A549 (cell line): Measurements from ENCODE around the gene PLA2G4A. TPM values are rescaled to one million over a fixed set of nuclear protein-coding genes. Genes with fewer than 3 reads are reported as not detected.

Experiments
- ATAC-seq, 2 experiments: fragments of 200-7000 bp in 1 of 2; fragments of >200 bp in 1 of 2; cut with Nextera tagmentation in 1 of 2; cut with Tn5 transposase in 1 of 2; 3 replicates each; pipeline versions ENCODE4 v1.8.0 to v1.9.1; 2018 to 2020; ENCODE audit warnings: mild to moderate bottlenecking in 1 of 2, moderate library complexity in 1 of 2
- CTCF ChIA-PET: fragments of 300-600 bp; sonication (Branson Sonifier 250); formaldehyde crosslinking; extraction: SDS; loops from one replicate; lab custom pipeline; 2021; ENCODE audit warnings: antibody characterized with exemption, inconsistent platforms; lab: Yijun Ruan, JAX
- POLR2A ChIA-PET: fragments of 350-600 bp; formaldehyde crosslinking; extraction: SDS; loops from one replicate; lab custom pipeline; 2021; ENCODE audit warnings: antibody characterized with exemption, inconsistent platforms; lab: Yijun Ruan, JAX
- DNase-seq, 2 experiments: peaks; one replicate each; pipeline versions ENCODE4 v3.0.0 to v3.0.0-alpha.2; 2011 to 2016; ENCODE audit warnings: low read depth in 1 of 2, low spot score in 1 of 2
- FAIRE-seq: peaks from 2 replicates; lab custom pipeline; 2011; peaks lifted over from hg19 to GRCh38; lab: Jason Lieb, UNC
- H3K27ac ChIP-seq, 2 experiments: fragments of >200 bp; sonication (Bioruptor Twin); formaldehyde crosslinking; 3 replicates each; pipeline ENCODE4 v1.5.1; 2016 to 2017
- H3K4me1 ChIP-seq: fragments of >200 bp; sonication (Bioruptor Twin); formaldehyde crosslinking; 3 replicates; pipeline ENCODE4 v1.6.1; 2016
- H3K4me2 ChIP-seq: fragments of >200 bp; sonication (Bioruptor Twin); formaldehyde crosslinking; 3 replicates; pipeline ENCODE4 v1.6.1; 2016
- H3K4me3 ChIP-seq: fragments of >200 bp; sonication (Bioruptor Twin); formaldehyde crosslinking; 3 replicates; pipeline ENCODE4 v1.5.1; 2016
- H3K9me3 ChIP-seq: fragments of >200 bp; sonication (Bioruptor Twin); formaldehyde crosslinking; 3 replicates; pipeline ENCODE4 v1.6.1; 2016
- ATOH8 ChIP-seq: fragments of 250-450 bp; sonication (Bioruptor Pico); IDR thresholded peaks from 2 replicates; pipeline ENCODE4 v1.5.0; 2020; ENCODE audit warnings: low read depth, mild to moderate bottlenecking, moderate library complexity
- BCL3 ChIP-seq: fragments of >200 bp; sonication (Bioruptor Twin); formaldehyde crosslinking; IDR thresholded peaks from 3 replicates; pipeline ENCODE4 v1.6.1; 2016
- BHLHE40 ChIP-seq: IDR thresholded peaks from 2 replicates; pipeline ENCODE4 v1.6.1; 2012; ENCODE audit warnings: low read depth, low read length, inconsistent platforms
- CBX2 ChIP-seq: fragments of 200-600 bp; sonication (generic); IDR thresholded peaks from 2 replicates; pipeline ENCODE4 v1.6.1; 2016; ENCODE audit warnings: low read depth, mild to moderate bottlenecking, borderline replicate concordance
- CBX8 ChIP-seq: fragments of 200-600 bp; sonication (generic); IDR thresholded peaks from 2 replicates; pipeline ENCODE4 v1.6.1; 2016
- CEBPB ChIP-seq, 2 experiments: fragments of >200 bp in 1 of 2; sonication (Bioruptor Twin) in 1 of 2; formaldehyde crosslinking in 1 of 2; IDR thresholded peaks; 2 replicates each; pipeline ENCODE4 v1.6.1; 2012 to 2016
- CHD4 ChIP-seq: fragments of 200-600 bp; sonication (generic); IDR thresholded peaks from 2 replicates; pipeline ENCODE4 v1.6.1; 2016; ENCODE audit warnings: antibody characterized with exemption, mild to moderate bottlenecking, borderline replicate concordance
- EHF ChIP-seq: fragments of 250-450 bp; sonication (Bioruptor Pico); IDR thresholded peaks from 2 replicates; pipeline ENCODE4 v1.5.0; 2020; ENCODE audit warnings: mild to moderate bottlenecking
- EHMT2 ChIP-seq: fragments of 200-600 bp; sonication (generic); IDR thresholded peaks from 2 replicates; pipeline ENCODE4 v1.6.1; 2016; ENCODE audit warnings: antibody characterized with exemption, low read depth, mild to moderate bottlenecking, moderate library complexity
- ESRRA ChIP-seq: fragments of 150-350 bp; IDR thresholded peaks from 2 replicates; pipeline ENCODE4 v1.6.1; 2014; ENCODE audit warnings: mild to moderate bottlenecking, low read length, borderline replicate concordance
- FOSL2 ChIP-seq, 2 experiments: fragments of 450-650 bp in 1 of 2; fragments of >200 bp in 1 of 2; sonication (Bioruptor Twin) in 1 of 2; formaldehyde crosslinking; IDR thresholded peaks; 2 replicates each; pipeline versions ENCODE4 v1.5.0 to v1.6.1; 2016 to 2020; ENCODE audit warnings: mild to moderate bottlenecking in 1 of 2, moderate library complexity in 1 of 2
- FOXS1 ChIP-seq: fragments of 250-450 bp; sonication (Bioruptor Pico); IDR thresholded peaks from 2 replicates; pipeline ENCODE4 v1.5.0; 2020; ENCODE audit warnings: mild to moderate bottlenecking, moderate library complexity
- GATA3 ChIP-seq: IDR thresholded peaks from 2 replicates; pipeline ENCODE4 v1.6.1; 2012; ENCODE audit warnings: borderline replicate concordance
- JUNB ChIP-seq: fragments of >200 bp; sonication (Bioruptor Twin); formaldehyde crosslinking; IDR thresholded peaks from 2 replicates; pipeline ENCODE4 v1.6.1; 2016
- KDM1A ChIP-seq: fragments of 200-600 bp; sonication (generic); IDR thresholded peaks from 2 replicates; pipeline ENCODE4 v1.6.1; 2016; ENCODE audit warnings: low read depth, mild to moderate bottlenecking
- KDM5A ChIP-seq: fragments of 200-600 bp; sonication (generic); IDR thresholded peaks from 2 replicates; pipeline ENCODE4 v1.6.1; 2016; ENCODE audit warnings: antibody characterized with exemption, mild to moderate bottlenecking
- RAD21 ChIP-seq, 2 experiments: fragments of >200 bp in 1 of 2; sonication (Bioruptor Twin) in 1 of 2; formaldehyde crosslinking in 1 of 2; IDR thresholded peaks in 1 of 2; conservative IDR thresholded peaks in 1 of 2; 2 replicates in 1 of 2; 3 replicates in 1 of 2; pipeline ENCODE4 v1.6.1; 2012 to 2018; ENCODE audit warnings: inconsistent platforms in 1 of 2
- RNF2 ChIP-seq: fragments of 200-600 bp; sonication (generic); IDR thresholded peaks from 2 replicates; pipeline ENCODE4 v1.6.1; 2016; ENCODE audit warnings: low read depth, mild to moderate bottlenecking, antibody characterized with exemption, moderate library complexity, borderline replicate concordance
- TP53 ChIP-seq: fragments of 250-450 bp; sonication (Bioruptor Pico); IDR thresholded peaks from 2 replicates; pipeline ENCODE4 v1.5.0; 2021; ENCODE audit warnings: mild to moderate bottlenecking, moderate library complexity
- USF2 ChIP-seq: fragments of 450-650 bp; IDR thresholded peaks from 2 replicates; pipeline ENCODE4 v1.6.1; 2014; ENCODE audit warnings: antibody characterized with exemption
- ZC3H11A ChIP-seq: fragments of 450-650 bp; IDR thresholded peaks from 2 replicates; pipeline ENCODE4 v1.6.1; 2014; ENCODE audit warnings: antibody characterized with exemption, mild to moderate bottlenecking
- ZNF302 ChIP-seq: fragments of 250-450 bp; sonication (Bioruptor Pico); IDR thresholded peaks from 2 replicates; pipeline ENCODE4 v1.9.0; 2021; ENCODE audit warnings: inconsistent platforms, mild to moderate bottlenecking, moderate library complexity
- ZSCAN20 ChIP-seq: fragments of 250-450 bp; sonication (Bioruptor Pico); IDR thresholded peaks from 2 replicates; pipeline ENCODE4 v1.8.0; 2022; ENCODE audit warnings: mild to moderate bottlenecking, moderate library complexity
- WGBS: methylation state at CpG from one replicate; pipeline ENCODE4 v1.1.6; 2017; ENCODE audit errors: missing lambda C conversion rate; 5-methylcytosine and 5-hydroxymethylcytosine counted together
- polyA plus RNA-seq, 4 experiments: library from polyadenylated mRNA; depleted of rRNA in 3 of 4; stranded (reverse); fragments of >200 nt; fragmentation: RNase III in 1 of 4; extraction: RNeasy Plus Mini Kit Qiagen cat#74134 plus additional on column Dnase treatment in 1 of 4; gene quantifications; 2 replicates in 3 of 4; 3 replicates in 1 of 4; pipeline ENCODE4 v1.2.3, GENCODE V29; 2011 to 2017
- TF ChIP-seq, protein P1 (sequence below): fragments of 250-450 bp; sonication (Bioruptor Pico); IDR thresholded peaks from 2 replicates; pipeline ENCODE4 v1.5.0; 2021; ENCODE audit warnings: mild to moderate bottlenecking, moderate library complexity, borderline replicate concordance
- TF ChIP-seq, protein P2 (sequence below): IDR thresholded peaks from 2 replicates; pipeline ENCODE4 v1.6.1; 2012

The PLA2G4A gene
- polyA plus RNA-seq, 2 of the 4 experiments (the other 2 are of a cell fraction) = 26.3 to 80.4 TPM

DNA sequence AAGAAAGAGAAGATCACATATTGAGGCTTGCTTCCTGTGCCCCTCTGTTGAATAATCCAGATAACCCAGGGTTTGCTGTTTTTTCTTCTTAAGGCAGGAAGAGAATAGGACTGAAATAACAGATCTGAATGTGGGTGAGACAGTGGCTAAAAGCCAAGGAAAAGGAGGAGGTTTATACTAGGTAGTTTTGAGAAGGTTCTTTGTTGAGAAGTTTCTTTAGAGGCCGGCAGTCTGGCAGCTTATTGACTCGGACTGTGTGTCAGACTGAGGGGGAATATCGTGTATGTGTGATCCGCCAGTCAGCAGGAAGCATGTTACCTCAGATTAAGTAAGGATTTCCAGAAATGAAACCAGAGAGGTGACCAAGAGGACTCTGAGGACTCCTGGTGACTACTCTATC is 119.8 kb downstream of the PLA2G4A start:
- H3K4me1 ChIP-seq = peaks cover 17% of the 10 kb centered on the region
- no peak for ATAC-seq
- no peak for TF ChIP-seq KDM1A
- no peak for TF ChIP-seq ZSCAN20 (CRISPR knock-in tag)
- TF ChIP-seq CEBPB (IDR thresholded peaks at IDR 0.05) = no peak
- TF ChIP-seq RAD21 (conservative IDR thresholded peaks at IDR 0.05 in 1 of 2, IDR thresholded peaks at IDR 0.05 in 1 of 2) = no peak
- no peak for TF ChIP-seq EHMT2
- TF ChIP-seq FOXS1 = no peak
- no peak for TF ChIP-seq ATOH8 (CRISPR knock-in tag)
- no peak for TF ChIP-seq CBX8
- ChIA-PET CTCF (no interaction called here), POLR2A (no interaction called here)
- no peak overlapping the region for H3K4me3 ChIP-seq
- no peaks in the 10 kb centered on the region for H3K9me3 ChIP-seq
- H3K4me2 ChIP-seq = no peak overlapping the region
- 0 out of 6 replicates have a peak overlapping the region, but pooled peaks of 1 of the 2 experiments have one; percentile 4 for H3K27ac ChIP-seq
- WGBS = 83% methylated on average over 4 of the region's 4 CpGs
- FAIRE-seq = no peak
- no peak for DNase-seq

DNA sequence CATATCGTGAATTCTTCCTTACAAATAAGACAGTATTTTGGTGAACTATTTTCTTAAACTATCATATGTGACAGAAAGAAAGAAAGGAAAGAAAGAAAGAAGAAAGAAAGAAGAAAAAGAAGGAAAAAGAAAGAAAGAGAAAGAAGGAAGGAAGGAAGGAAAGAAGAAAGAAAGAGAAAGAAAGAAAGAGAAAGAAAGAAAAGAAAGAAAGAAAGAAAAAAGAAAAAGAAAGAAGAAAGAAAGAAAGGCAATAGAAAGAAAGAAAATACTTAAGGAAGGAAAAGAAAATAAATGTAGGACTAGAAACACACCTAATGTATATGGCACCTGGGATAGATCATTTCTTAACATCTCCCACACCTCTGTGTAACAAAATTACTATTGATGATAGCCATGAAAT is 120.4 kb downstream of the PLA2G4A start:
- H3K4me1 ChIP-seq = peaks cover 17% of the 10 kb centered on the region
- ATAC-seq (no peak), DNase-seq (no peak), FAIRE-seq (no peak)
- WGBS = 0% methylated on average over 1 of the region's 1 CpG
- H3K27ac ChIP-seq = no peak overlapping the region
- no peak overlapping the region for H3K4me3 ChIP-seq
- H3K9me3 ChIP-seq = no peaks in the 10 kb centered on the region
- H3K4me2 ChIP-seq = no peak overlapping the region
- TF ChIP-seq CBX2 (no peak), USF2 (no peak)
- TF ChIP-seq, protein P1, sequence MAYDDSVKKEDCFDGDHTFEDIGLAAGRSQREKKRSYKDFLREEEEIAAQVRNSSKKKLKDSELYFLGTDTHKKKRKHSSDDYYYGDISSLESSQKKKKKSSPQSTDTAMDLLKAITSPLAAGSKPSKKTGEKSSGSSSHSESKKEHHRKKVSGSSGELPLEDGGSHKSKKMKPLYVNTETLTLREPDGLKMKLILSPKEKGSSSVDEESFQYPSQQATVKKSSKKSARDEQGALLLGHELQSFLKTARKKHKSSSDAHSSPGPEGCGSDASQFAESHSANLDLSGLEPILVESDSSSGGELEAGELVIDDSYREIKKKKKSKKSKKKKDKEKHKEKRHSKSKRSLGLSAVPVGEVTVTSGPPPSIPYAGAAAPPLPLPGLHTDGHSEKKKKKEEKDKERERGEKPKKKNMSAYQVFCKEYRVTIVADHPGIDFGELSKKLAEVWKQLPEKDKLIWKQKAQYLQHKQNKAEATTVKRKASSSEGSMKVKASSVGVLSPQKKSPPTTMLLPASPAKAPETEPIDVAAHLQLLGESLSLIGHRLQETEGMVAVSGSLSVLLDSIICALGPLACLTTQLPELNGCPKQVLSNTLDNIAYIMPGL = no peak
- ChIA-PET CTCF (interaction anchor here (1.5 to 2.0 kb wide), 2 partner anchors 26 to 32 kb away, joined by 4 to 6 read pairs; no protein-coding TSS in a partner anchor), POLR2A (no interaction called here)

DNA sequence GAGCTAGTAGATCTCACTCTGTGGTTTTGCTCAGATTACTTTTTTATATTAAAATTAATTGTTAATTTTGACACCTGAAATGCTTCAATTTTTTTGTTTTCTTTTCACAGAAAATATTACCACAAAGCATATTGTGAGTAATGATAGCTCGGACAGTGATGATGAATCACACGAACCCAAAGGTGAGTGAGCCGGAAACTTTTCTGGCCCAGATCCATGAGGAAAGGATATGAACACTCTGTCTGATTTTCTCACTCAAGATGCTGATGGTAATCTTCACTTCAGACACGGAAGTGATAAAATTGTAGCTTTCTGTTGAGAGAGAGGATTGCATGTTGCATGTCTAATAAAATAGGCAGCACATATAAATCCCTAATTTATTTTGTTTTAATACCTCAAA is 121.8 kb downstream of the PLA2G4A start:
- H3K4me2 ChIP-seq = peak overlapping the region; percentile 34; the same call in 2 of the 3 replicates
- no peaks in the 10 kb centered on the region for H3K9me3 ChIP-seq
- DNase-seq (peak; percentile 5 to 61), FAIRE-seq (peak; percentile 76), ATAC-seq (peak; percentile 72 to 85; a peak in 5 of 6 replicates)
- CTCF ChIA-PET = interaction anchor here (0.6 to 2.0 kb wide), 3 partner anchors 25 to 351 kb away, joined by 4 to 6 read pairs (median 4); no protein-coding TSS in a partner anchor
- peak overlapping the region; percentile 24 to 52; a peak in 4 of 6 replicates for H3K27ac ChIP-seq
- peaks cover 17% of the 10 kb centered on the region for H3K4me1 ChIP-seq
- POLR2A ChIA-PET = no interaction called here
- TF ChIP-seq KDM1A = no peak
- no peak for TF ChIP-seq CHD4
- TF ChIP-seq FOSL2 (IDR thresholded peaks at IDR 0.05) = no peak
- peak; percentile 59 for TF ChIP-seq FOSL2 (CRISPR knock-in tag; IDR thresholded peaks at IDR 0.05)
- TF ChIP-seq ZNF302 (CRISPR knock-in tag) = no peak
- TF ChIP-seq ESRRA = no peak
- TF ChIP-seq JUNB = 0 out of 2 replicates have a peak, but pooled peaks have one; percentile 40
- H3K4me3 ChIP-seq = no peak overlapping the region
- 9% methylated on average over 4 of the region's 4 CpGs for WGBS

GRCh38 chr1:186953876-186954275 is 125.1 kb downstream of the PLA2G4A start:
- H3K4me3 ChIP-seq = no peak overlapping the region
- POLR2A ChIA-PET = no interaction called here
- 64% methylated on average over 2 of the region's 2 CpGs for WGBS
- no peak for FAIRE-seq
- H3K4me2 ChIP-seq = no peak overlapping the region
- H3K4me1 ChIP-seq = peaks cover 27% of the 10 kb centered on the region
- DNase-seq = no peak
- CTCF ChIA-PET = no interaction called here
- ATAC-seq = no peak
- no peak overlapping the region for H3K27ac ChIP-seq
- H3K9me3 ChIP-seq = no peaks in the 10 kb centered on the region
- TF ChIP-seq, protein P2, sequence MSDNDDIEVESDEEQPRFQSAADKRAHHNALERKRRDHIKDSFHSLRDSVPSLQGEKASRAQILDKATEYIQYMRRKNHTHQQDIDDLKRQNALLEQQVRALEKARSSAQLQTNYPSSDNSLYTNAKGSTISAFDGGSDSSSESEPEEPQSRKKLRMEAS = no peak
- no peak for TF ChIP-seq RNF2
- no peak for TF ChIP-seq BCL3
- no peak for TF ChIP-seq CBX2
- TF ChIP-seq TP53 (CRISPR knock-in tag) = no peak
- TF ChIP-seq EHF = no peak
- TF ChIP-seq ZC3H11A = no peak
- no peak for TF ChIP-seq KDM5A
- TF ChIP-seq ESRRA = no peak
- TF ChIP-seq BHLHE40 = no peak
- TF ChIP-seq FOSL2 (IDR thresholded peaks at IDR 0.05) = no peak
- TF ChIP-seq FOSL2 (CRISPR knock-in tag; IDR thresholded peaks at IDR 0.05) = no peak
- no peak for TF ChIP-seq GATA3
- TF ChIP-seq CBX8 = no peak
